ENCODE data around the gene CRHR2.

DNA sequence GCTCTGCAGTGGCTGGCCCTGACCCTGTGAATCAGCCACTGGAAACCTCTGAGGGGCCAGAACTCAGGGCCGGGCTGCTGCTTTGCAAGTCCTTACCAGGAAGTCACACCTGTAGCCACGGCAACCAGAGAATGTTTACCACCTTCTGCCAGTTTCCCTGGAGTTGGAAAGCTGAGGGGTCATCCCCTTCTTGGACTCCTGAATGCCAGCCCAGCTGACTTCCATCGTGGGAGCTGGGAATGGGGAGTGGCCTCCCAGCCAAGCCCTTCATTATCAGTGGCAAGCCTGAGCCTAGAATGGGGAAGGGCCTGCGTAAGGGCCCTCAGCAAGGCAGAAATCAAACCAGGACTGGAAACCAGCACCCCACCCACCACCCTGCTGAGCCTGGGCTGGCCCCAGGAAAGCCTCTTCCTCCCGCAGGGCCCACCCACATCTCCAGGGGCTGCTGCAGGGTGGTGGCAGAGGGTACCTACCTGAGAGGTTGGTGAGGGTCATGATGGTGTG, 6.5 kb upstream of the CRHR2 start:
- TF ChIP-seq, protein P1, sequence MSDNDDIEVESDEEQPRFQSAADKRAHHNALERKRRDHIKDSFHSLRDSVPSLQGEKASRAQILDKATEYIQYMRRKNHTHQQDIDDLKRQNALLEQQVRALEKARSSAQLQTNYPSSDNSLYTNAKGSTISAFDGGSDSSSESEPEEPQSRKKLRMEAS (IDR thresholded peaks at IDR 0.05), result no peak
- no peak for TF ChIP-seq EP300 (IDR thresholded peaks at IDR 0.05)
- TF ChIP-seq, protein P2, sequence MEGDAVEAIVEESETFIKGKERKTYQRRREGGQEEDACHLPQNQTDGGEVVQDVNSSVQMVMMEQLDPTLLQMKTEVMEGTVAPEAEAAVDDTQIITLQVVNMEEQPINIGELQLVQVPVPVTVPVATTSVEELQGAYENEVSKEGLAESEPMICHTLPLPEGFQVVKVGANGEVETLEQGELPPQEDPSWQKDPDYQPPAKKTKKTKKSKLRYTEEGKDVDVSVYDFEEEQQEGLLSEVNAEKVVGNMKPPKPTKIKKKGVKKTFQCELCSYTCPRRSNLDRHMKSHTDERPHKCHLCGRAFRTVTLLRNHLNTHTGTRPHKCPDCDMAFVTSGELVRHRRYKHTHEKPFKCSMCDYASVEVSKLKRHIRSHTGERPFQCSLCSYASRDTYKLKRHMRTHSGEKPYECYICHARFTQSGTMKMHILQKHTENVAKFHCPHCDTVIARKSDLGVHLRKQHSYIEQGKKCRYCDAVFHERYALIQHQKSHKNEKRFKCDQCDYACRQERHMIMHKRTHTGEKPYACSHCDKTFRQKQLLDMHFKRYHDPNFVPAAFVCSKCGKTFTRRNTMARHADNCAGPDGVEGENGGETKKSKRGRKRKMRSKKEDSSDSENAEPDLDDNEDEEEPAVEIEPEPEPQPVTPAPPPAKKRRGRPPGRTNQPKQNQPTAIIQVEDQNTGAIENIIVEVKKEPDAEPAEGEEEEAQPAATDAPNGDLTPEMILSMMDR (IDR thresholded peaks at IDR 0.05), result no peak
- no peak for TF ChIP-seq NR3C1 (IDR thresholded peaks at IDR 0.05)
- no peak for TF ChIP-seq MYC (IDR thresholded peaks at IDR 0.05; ENCODE audit: borderline replicate concordance, low read length)
- TF ChIP-seq, protein P3, sequence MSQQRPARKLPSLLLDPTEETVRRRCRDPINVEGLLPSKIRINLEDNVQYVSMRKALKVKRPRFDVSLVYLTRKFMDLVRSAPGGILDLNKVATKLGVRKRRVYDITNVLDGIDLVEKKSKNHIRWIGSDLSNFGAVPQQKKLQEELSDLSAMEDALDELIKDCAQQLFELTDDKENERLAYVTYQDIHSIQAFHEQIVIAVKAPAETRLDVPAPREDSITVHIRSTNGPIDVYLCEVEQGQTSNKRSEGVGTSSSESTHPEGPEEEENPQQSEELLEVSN (IDR thresholded peaks at IDR 0.05; ENCODE audit: borderline replicate concordance, low read depth), result no peak
- no peak for TF ChIP-seq POLR2A (IDR thresholded peaks at IDR 0.05; ENCODE audit: low read length)
- TF ChIP-seq SREBF2 (IDR thresholded peaks at IDR 0.05), result no peak
- TF ChIP-seq RAD21 (conservative IDR thresholded peaks at IDR 0.05 in 1 of 2, IDR thresholded peaks at IDR 0.05 in 1 of 2), result no peak
- TF ChIP-seq, protein P4, sequence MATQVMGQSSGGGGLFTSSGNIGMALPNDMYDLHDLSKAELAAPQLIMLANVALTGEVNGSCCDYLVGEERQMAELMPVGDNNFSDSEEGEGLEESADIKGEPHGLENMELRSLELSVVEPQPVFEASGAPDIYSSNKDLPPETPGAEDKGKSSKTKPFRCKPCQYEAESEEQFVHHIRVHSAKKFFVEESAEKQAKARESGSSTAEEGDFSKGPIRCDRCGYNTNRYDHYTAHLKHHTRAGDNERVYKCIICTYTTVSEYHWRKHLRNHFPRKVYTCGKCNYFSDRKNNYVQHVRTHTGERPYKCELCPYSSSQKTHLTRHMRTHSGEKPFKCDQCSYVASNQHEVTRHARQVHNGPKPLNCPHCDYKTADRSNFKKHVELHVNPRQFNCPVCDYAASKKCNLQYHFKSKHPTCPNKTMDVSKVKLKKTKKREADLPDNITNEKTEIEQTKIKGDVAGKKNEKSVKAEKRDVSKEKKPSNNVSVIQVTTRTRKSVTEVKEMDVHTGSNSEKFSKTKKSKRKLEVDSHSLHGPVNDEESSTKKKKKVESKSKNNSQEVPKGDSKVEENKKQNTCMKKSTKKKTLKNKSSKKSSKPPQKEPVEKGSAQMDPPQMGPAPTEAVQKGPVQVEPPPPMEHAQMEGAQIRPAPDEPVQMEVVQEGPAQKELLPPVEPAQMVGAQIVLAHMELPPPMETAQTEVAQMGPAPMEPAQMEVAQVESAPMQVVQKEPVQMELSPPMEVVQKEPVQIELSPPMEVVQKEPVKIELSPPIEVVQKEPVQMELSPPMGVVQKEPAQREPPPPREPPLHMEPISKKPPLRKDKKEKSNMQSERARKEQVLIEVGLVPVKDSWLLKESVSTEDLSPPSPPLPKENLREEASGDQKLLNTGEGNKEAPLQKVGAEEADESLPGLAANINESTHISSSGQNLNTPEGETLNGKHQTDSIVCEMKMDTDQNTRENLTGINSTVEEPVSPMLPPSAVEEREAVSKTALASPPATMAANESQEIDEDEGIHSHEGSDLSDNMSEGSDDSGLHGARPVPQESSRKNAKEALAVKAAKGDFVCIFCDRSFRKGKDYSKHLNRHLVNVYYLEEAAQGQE (IDR thresholded peaks at IDR 0.05), result no peak
- no peak for TF ChIP-seq FOSL2 (IDR thresholded peaks at IDR 0.05)
- no peak for TF ChIP-seq FOSL2 (CRISPR knock-in tag; IDR thresholded peaks at IDR 0.05)

All from A549 (cell line).